ENCODE data around the gene PPP2R2D.

The PPP2R2D gene

DNA sequence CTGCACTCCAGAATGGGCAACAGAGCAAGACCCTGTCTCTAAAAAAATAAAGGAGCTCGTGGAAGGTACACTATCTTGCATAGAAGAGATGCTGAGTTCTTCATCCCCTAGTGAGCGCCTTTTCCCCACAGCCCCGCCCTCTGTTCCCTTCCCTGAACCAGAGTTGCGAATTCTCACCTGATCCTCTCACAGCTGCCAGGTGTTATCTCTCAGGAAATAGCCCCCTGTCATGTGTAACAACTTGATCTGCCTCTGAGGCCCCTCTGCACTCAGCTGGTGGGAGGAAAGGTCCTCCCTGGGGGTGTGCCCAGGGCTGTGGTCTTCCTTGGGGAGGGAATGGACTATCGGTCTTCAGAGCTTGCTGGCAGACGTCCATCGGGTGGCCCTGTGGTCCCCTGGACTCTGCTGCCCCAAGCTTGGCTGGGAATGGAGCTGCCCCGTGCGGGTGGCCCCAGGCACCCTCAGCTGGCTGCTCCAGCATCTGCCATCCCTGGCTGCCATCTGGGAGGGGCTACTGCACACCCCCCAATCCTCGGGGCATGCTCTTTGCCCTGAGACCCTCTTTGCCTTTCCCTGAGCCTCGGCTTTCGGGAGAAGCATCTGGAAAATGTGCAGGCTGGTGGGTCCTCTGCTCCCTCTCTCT is 102.6 kb downstream of the PPP2R2D start:
- no peak for FAIRE-seq

GRCh38 chr10:132004052-132004451 is 103.2 kb downstream of the PPP2R2D start:
- no peak for FAIRE-seq

DNA sequence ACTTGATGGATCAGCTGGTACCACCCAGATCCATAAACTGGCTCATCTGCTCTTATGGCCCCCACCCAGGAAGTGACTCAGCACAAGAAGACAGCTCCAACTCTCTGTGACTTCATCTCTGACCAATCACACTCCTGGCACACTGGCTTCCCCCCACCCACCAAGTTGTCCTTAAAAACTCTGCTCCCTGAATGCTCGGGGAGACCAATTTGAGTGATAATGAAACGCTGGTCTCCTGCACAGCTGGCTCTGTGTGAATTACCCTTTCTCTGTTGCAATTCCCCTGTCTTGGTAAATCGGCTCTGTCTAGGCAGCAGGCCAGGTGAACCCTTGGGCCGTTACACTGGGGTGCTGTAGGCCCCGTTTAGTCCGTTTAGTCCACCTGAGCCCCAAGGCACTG is 104.3 kb downstream of the PPP2R2D start:
- FAIRE-seq: no peak

DNA sequence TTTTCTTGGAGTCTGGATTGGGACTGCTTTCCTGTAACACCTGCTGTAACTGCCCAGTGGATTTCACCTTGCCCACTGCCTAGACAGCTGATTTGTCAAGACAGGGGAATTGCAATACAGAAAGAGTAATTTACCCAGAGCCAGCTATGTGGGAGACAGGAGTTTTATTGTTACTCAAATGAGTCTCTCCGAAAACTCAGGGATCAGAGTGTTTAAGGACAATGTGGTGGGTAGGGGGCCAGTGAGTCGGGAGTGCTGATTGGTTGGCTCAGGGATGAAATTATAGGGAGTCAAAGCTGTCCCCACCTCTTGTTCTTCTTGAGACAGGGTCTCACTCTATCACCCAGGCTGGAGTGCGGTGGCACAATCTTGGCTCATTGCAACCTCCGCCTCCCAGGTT is 106.2 kb downstream of the PPP2R2D start:
- no peak for FAIRE-seq

DNA sequence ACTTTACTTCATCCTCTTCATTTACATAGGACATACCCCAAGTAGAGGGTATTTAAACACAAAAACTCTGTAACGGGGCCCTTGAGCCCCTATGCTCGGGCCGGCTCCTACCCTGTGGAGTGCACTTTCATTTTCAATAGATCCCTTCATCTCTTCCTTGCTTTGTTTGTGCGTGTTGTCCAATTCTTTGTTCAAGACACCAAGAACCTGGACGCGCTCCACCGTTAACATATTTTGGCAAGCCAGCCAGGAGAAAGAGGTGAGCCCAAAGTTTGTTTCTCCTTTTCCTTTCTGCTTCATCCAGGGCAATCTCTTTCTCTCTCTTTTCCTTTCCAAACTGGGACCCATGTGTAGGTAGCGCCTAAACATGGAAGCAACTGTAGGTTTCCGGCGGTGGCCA is 106.9 kb downstream of the PPP2R2D start:
- no peak for FAIRE-seq

All from A204.1 (cell line).